NCI-H2029 (cell line): ENCODE results near the gene CAP1.
"Not testable (repeated sequence)": the region's sequence is repeated elsewhere in the genome, so short reads cannot be mapped to it uniquely, and the experiment has no call there.

ENCODE experiments used
- DNase-seq: peaks from one replicate; lab custom pipeline; 2025; lab: John Stamatoyannopoulos, UW

CAP1 gene

GRCh38 chr1:40032240-40032891, 8.2 kb upstream of the CAP1 start:
- DNase-seq = peak; percentile 93

DNA sequence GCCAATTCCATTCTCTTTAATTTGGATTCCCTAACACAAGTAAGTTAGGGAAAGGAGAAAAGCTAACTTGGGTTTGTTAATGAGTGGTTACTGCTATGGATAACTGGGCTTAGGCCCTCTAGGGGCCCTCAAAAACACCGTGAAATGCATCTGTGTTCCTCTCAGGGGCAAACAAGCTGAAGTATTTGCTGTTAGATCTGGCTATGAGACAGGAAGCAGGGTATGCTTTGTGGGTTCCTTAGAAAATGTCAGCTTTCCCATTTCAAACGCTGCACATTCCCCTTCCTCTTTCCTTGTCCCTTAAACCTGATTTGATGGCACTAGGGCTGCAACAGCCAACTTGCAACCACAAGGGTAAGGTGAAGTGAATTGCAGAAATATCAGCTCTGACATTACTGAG, 5.7 kb upstream of the CAP1 start:
- DNase-seq = peak; percentile 49

DNA sequence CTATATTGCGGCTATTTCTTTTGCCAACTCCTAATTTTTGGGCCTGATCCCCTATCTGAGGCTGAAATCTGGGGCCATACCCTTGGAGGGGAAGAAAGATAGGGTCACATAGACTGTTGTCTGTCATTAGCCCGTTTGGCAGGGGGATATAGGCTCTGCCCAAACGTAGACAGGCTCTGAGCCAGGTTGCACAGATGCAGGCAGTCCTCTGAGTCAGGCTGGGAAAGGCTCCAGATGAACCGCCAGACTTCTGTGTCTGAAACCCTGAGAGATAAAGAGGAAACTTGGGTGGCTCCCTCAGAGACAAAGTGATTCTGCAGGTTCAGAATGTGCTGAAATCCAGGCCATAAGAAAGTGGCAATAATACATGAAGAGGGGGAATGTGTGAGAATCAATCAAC, 4.0 kb upstream of the CAP1 start:
- DNase-seq = no peak

GRCh38 chr1:40037254-40037653, 3.3 kb upstream of the CAP1 start:
- not testable (repeated sequence) for DNase-seq

DNA sequence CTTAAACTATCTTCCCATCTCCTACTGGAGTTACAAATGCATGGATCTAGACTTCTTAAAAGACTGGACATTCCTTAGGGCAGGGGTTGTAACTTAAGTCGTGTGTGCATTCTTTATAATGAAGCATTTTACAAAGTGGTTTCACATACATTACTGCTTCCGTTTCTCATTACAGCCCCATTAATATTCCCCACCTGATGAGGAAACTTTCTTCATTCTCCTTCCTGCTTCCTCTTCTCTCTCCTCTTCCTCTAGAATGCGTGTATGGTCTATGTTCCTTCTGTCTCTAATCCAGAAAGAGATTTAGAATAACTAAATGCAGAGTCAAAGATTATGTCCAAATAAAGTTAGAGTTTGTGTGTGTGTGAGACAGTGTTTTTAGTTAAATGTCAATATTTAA, 1.8 kb upstream of the CAP1 start:
- DNase-seq = no peak

- peak; percentile 98 for DNase-seq
Observed at GRCh38 chr1:40039245-40039756, 1.2 kb upstream of the CAP1 start.

DNA sequence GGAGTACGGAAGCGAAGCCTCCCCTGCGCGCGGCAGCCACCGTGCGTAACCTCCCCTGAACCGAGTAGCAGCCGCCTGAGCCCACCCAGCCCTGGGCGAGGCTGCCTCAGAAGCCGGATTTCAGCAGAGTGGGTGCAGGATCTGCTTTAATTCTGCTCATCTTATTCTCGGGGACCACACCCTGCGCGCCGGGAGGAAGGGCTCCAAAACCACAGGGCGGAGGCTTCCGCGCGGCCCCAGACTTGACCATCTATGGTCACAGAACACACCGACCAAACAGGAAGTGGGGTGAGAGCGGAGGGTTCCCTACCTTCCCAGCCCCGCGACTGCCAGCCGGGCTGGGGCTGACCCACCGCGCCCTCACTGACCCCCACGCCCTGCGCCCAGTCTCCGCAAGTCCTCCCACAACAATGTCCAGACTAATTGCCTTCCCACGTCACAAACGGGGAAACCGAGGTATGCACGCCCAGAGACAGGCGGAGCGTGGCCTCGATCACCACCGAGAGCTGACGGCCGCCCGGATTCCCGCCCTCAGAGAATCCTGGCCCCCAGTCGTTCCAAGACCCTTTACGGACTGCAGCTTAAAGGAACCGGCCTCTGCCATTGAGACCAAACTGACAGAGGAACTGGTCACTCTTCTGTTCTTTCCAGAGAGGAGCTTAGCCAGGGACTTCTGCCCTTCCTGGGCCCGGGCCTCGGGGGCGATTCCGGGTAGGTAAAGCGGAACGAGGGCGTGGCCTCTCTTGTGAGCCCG, 595 bp upstream of the CAP1 start:
- DNase-seq = peak; percentile 100

GRCh38 chr1:40041466-40041838, 923 bp downstream of the CAP1 start:
- no peak for DNase-seq

- no peak for DNase-seq
Observed at GRCh38 chr1:40042341-40042740, 1.8 kb downstream of the CAP1 start.

GRCh38 chr1:40044110-40044509, 3.6 kb downstream of the CAP1 start:
- DNase-seq = no peak

DNA sequence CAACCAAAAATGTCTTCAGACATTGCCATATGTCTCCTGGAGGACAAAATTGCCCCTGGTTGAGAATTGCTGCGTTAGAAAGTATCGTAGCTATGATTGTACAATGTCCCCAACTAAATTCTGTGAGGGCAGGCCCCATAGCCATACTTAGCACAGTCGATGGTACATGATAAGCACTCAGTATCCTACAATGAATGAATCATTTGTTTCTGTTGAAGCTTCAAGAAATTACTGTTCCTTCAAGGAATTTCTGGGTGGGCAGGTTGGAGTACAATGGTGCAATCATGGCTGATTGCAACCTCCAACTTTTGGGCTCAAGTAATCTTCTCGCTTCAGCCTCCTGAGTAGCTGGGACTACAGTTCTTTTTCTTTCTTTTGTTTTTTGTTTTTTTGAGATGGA, 4.7 kb downstream of the CAP1 start:
- DNase-seq = no peak

DNA sequence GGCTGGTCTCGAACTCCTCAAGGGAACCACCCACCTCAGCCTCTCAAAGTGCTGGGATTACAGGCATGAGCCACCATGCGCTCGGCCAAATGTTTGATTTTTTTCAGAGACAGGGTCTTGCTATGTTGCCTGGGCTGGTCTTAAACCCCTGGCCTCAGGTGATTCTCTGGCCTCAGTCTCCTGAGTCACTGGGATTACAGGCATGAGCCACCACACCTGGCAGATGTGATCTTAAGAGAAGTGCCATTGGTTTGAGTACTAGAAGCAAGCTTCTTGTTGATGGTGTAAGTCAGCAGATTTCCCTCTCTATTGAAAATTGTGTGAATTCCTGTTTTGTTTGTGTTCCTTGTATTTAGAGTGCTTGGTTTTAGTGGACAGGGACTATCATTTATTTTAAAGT, 5.2 kb downstream of the CAP1 start:
- DNase-seq = no peak

DNA sequence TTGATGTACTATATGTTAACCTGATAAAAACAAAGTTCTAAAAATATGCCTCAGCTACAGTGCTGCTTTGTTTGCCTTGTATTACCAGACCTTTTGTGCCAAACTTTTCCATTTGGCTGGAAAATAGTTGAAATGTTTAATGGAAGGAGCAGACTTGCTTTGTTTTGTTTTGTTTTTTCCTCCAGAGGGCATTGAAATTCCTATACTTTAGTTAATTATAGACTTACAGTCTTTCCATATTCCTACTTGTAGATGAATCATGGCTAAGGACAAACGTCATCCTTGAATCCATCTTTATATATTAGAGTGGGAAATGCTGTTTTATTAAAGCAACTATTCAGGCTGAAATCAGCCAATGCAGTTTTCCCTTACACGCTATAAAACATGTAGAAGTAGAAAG, 6.7 kb downstream of the CAP1 start:
- DNase-seq = no peak

DNA sequence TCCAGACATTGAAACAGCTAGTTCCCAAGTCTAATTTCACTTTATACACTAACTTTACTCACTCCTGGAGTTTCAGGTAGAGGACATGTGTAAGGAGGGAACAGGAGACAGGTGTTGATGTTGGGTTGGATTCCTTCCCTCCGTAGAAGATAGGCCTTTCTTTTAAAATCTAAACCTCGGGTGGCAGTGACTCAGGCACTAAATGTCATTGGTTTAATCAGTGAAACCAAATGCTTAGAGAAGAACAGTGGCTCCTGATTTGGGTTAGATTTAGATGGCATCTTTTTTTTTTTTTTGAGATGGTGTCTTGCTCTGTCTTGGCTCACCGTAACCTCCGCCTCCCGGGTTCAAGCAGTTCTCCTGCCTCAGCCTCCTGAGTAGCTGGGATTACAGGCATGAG, 7.2 kb downstream of the CAP1 start:
- no peak for DNase-seq

GRCh38 chr1:40049725-40050124, 9.2 kb downstream of the CAP1 start:
- DNase-seq = no peak

GRCh38 chr1:40050863-40051262, 10.3 kb downstream of the CAP1 start:
- DNase-seq = no peak

GRCh38 chr1:40053138-40053887, 12.8 kb downstream of the CAP1 start:
- DNase-seq = no peak

DNA sequence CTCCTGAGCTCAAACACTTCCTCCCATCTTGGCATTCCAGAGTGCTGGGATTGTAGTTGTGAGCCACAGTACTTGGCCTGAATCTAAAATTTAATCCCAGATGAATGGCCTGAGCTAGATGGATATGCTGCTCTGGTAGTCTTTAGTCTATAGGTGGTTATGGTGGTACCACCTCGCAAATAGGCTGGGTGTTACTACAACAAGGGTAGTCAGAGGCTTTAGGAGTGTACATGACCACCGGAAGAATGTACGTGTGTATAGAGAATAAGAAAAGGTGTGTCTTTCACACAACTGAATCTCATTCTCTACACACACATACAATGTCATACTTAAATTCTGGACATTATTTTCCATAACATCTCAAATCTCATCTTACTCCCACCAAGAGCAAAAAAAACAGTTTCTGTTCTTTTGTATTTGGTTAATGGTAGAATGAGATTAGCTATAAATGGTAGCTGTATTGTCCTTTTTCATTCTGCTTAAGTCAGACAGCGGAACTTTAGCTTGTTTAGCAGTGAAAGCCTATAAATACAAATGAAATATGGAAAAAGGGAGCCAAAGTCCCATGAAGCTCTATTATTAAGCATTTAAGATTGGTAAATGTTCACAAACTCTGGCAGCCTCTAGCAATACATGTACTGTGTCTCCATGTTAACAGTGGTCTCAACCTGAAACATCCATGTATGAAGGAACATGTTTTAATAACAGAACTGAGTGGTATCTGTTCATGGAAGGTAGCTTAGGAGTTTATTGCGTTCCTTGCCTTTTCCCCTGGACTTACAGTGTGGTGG, 16.2 kb downstream of the CAP1 start:
- no peak for DNase-seq

GRCh38 chr1:40057310-40058030, 16.9 kb downstream of the CAP1 start:
- DNase-seq = no peak

GRCh38 chr1:40058097-40058452, 17.5 kb downstream of the CAP1 start:
- no peak for DNase-seq
